Kidney (tissue), 14 donors: ENCODE data around the gene ARHGAP26. TPM values are rescaled to one million over a fixed set of nuclear protein-coding genes. Genes with fewer than 3 reads are reported as not detected.

Experiments used
- DNase-seq, 5 donors: peaks; one replicate each; pipeline ENCODE4 v3.0.0-alpha.2; 2013 to 2020
- FAIRE-seq: peaks from 2 replicates; lab custom pipeline; 2012; peaks lifted over from hg19 to GRCh38; lab: Jason Lieb, UNC
- H3K27ac ChIP-seq, 2 donors: one replicate each; pipeline ENCODE4 v1.7.0; 2013; ENCODE audit warnings: low read depth in 2 of 2, low read length in 2 of 2, inconsistent platforms in 1 of 2
- H3K27me3 ChIP-seq: one replicate; pipeline ENCODE4 v1.7.1; 2013; ENCODE audit warnings: low read length, inconsistent platforms; ENCODE audit not compliant: control insufficient read depth, insufficient read depth
- H3K36me3 ChIP-seq, 3 donors: one replicate each; pipeline versions ENCODE4 v1.7.0 to v1.7.1; 2013; ENCODE audit warnings: low read length in 3 of 3, control low read depth in 1 of 3, inconsistent platforms in 1 of 3; ENCODE audit not compliant: insufficient read depth in 3 of 3, control insufficient read depth in 2 of 3
- H3K4me1 ChIP-seq, 3 donors: one replicate each; pipeline versions ENCODE4 v1.7.0 to v1.7.1; 2013; ENCODE audit warnings: low read length in 3 of 3, inconsistent platforms in 1 of 3, low read depth in 1 of 3; ENCODE audit not compliant: control insufficient read depth in 2 of 3, insufficient read depth in 2 of 3
- H3K4me3 ChIP-seq, 3 donors: one replicate each; pipeline versions ENCODE4 v1.7.0 to v1.8.1; 2013; ENCODE audit warnings: low read length in 3 of 3, control low read depth in 1 of 3, inconsistent platforms in 1 of 3
- H3K9ac ChIP-seq, 3 donors: one replicate each; pipeline versions ENCODE4 v1.7.0 to v1.7.1; 2013; ENCODE audit warnings: low read length in 3 of 3, control low read depth in 1 of 3, inconsistent platforms in 1 of 3
- H3K9me3 ChIP-seq, 3 donors: one replicate each; pipeline versions ENCODE4 v1.7.0 to v1.7.1; 2013; ENCODE audit warnings: low read length in 3 of 3, control low read depth in 1 of 3, inconsistent platforms in 1 of 3; ENCODE audit not compliant: control insufficient read depth in 2 of 3, insufficient read depth in 1 of 3
- intact Hi-C: fragments of 100-400 bp; cut with DNase I; formaldehyde crosslinking; loops from one replicate; pipeline ENCODE4 v1.11.1; 2022
- polyA plus RNA-seq: library from polyadenylated mRNA; stranded (reverse); fragments of 350-450 nt; fragmentation: Illumina TruSeq; extraction: RNeasy Lipid Tissue Mini Kit (QIAGEN cat#74804); gene quantifications from one replicate; pipeline ENCODE4 v1.2.3, GENCODE V29; 2014; ENCODE audit warnings: low read depth, low replicate concordance; ENCODE audit not compliant: insufficient read depth
- total RNA-seq: library from RNA; stranded (reverse); fragmentation: NEBNext Ultra II Directional; extraction: Animal tissue kit (Norgen Biotek cat#: 25700); gene quantifications from one replicate; pipeline ENCODE4 v1.2.1, GENCODE V29; 2021
- TF ChIP-seq, protein P1 (sequence below): IDR thresholded peaks from 3 replicates; pipeline ENCODE4 v1.5.1; 2012; ENCODE audit warnings: mild to moderate bottlenecking, moderate library complexity, borderline replicate concordance; ENCODE audit not compliant: insufficient read depth; ENCODE audit errors: extremely low read depth
- donor health status: control.
- donor health status: control.
- donor health status: control.
- donor health status: control.
- donor health status: control.
- donor health status: DM: yes; HTN: yes; CAD: no.
- donor health status: Normal renal cell carcinoma (clear cell type).

Gene ARHGAP26
- total and polyA plus RNA-seq, 2 donors from 2014 or later: 2.5 to 85.7 TPM

GRCh38 chr5:143001764-143002351 is 231.7 kb downstream of the ARHGAP26 start:
- FAIRE-seq (no peak), DNase-seq (no peak)
- Histone ChIP-seq H3K27me3 (no peaks in the 10 kb centered on the region), H3K9ac (no peak overlapping the region), H3K27ac (peak overlapping the region; percentile 26), H3K9me3 (no peaks in the 10 kb centered on the region), H3K36me3 (no peaks in the 10 kb centered on the region), H3K4me1 (peaks cover 11 to 24% (median 14%) of the 10 kb centered on the region in 3 donors), H3K4me3 (no peak overlapping the region)
- TF ChIP-seq, protein P1, sequence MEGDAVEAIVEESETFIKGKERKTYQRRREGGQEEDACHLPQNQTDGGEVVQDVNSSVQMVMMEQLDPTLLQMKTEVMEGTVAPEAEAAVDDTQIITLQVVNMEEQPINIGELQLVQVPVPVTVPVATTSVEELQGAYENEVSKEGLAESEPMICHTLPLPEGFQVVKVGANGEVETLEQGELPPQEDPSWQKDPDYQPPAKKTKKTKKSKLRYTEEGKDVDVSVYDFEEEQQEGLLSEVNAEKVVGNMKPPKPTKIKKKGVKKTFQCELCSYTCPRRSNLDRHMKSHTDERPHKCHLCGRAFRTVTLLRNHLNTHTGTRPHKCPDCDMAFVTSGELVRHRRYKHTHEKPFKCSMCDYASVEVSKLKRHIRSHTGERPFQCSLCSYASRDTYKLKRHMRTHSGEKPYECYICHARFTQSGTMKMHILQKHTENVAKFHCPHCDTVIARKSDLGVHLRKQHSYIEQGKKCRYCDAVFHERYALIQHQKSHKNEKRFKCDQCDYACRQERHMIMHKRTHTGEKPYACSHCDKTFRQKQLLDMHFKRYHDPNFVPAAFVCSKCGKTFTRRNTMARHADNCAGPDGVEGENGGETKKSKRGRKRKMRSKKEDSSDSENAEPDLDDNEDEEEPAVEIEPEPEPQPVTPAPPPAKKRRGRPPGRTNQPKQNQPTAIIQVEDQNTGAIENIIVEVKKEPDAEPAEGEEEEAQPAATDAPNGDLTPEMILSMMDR: no peak
- intact Hi-C loops: loop anchor here (10.0 kb wide), 1 partner anchor 393 kb away; no protein-coding TSS in a partner anchor

DNA sequence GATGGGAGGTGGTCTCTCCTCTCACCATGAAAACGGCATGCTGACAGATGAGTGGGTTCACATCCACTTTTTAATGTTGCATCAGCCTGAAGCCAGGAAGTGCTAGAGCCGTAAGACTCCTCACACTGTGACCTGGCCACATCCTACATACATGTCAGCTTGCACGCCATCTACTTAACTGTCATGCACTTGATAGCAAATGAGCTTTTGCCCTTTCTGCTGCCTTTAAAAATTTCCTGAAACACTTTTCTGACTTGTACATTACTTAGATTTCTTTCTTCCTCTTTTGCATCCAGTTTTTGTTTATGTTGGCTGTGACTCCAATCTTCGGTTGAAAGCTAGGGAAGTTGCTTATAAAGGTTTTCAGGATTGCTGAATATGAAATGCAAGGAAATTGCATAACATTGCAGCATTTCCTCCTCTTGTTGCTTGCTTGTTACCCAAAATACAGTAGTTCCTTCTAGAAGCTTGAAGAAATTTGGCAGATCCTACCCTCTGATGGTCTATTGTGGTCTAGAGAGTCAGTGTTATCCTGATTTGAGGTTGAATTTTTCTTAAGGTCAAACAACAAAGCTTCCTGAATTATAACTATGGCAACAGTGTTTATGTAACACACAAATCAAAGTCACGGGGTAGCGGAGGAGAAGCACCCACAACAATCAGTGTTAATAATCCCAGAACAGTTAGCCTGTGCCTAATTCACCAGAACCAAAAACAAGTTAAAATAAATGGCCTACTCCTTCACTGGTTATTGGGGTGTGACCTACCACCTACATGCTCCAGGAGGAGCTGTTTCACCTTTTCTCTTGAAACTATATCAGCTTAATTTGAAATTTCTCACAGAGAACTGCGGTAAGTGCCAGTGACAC is 232.5 kb downstream of the ARHGAP26 start:
- intact Hi-C loops: loop anchor here (10.0 kb wide), 1 partner anchor 392 kb away; no protein-coding TSS in a partner anchor
- peaks cover 11 to 24% (median 14%) of the 10 kb centered on the region in 3 donors for H3K4me1 ChIP-seq
- H3K4me3 ChIP-seq: peak overlapping the region in 1 of 3 donors; percentile 30
- no peak overlapping the region for H3K9ac ChIP-seq
- peak overlapping the region; percentile 77 to 86 for H3K27ac ChIP-seq
- no peaks in the 10 kb centered on the region for H3K9me3 ChIP-seq
- TF ChIP-seq, protein P1: peak; percentile 53
- H3K36me3 ChIP-seq: no peaks in the 10 kb centered on the region
- no peaks in the 10 kb centered on the region for H3K27me3 ChIP-seq
- peak in 3 of 5 donors; percentile 45 to 92 (median 74) for DNase-seq
- peak; percentile 68 for FAIRE-seq

GRCh38 chr5:143003328-143003636 is 233.1 kb downstream of the ARHGAP26 start:
- no peak overlapping the region for H3K4me3 ChIP-seq
- H3K27ac ChIP-seq: peak overlapping the region; percentile 77 to 86
- no peaks in the 10 kb centered on the region for H3K9me3 ChIP-seq
- no peak overlapping the region for H3K9ac ChIP-seq
- H3K4me1 ChIP-seq: peaks cover 11 to 24% (median 15%) of the 10 kb centered on the region in 3 donors
- FAIRE-seq: no peak
- TF ChIP-seq, protein P1: no peak
- H3K27me3 ChIP-seq: no peaks in the 10 kb centered on the region
- no peaks in the 10 kb centered on the region for H3K36me3 ChIP-seq
- intact Hi-C loops: loop anchor here (10.0 kb wide), 1 partner anchor 392 kb away; no protein-coding TSS in a partner anchor
- DNase-seq: no peak
